ENCODE measurements around the gene GSX1. TPM values are rescaled to one million over a fixed set of nuclear protein-coding genes. Genes with fewer than 3 reads are reported as not detected.

GSX1 gene
- total and polyA plus RNA-seq, 2 donors (not counting 1 experiment from before 2014, with no cell fraction given) = not detected

DNA sequence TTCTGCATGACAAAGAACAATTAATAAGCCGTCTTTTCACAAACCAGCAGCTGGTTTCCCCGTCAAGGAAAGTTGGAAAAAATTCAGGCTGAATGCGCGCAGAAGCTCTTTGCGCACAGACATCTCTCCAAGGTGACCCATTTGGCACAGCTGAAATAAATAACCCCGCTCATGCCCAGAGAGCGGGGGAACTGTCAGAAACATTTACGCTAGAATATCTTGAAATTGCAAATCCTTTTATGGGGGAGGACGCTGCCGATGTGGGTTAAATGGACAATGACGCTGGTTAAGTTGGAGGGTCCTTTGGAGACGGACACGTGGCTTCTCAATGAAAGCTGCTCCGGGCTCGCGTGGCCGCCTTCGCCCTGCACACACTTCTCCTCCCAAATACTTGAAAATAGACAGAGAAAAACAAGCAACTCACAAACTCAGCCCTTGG, 30.6 kb downstream of the GSX1 start:
- H3K36me3 ChIP-seq (ENCODE audit: control insufficient read depth, insufficient read depth, low read length) = no peaks in the 10 kb centered on the region
- H3K4me1 ChIP-seq (ENCODE audit: control insufficient read depth, extremely low read depth, insufficient read depth, low read length) = no peaks in the 10 kb centered on the region
- no peak overlapping the region for H2AFZ ChIP-seq (ENCODE audit: low read length)
- H3K27ac ChIP-seq (ENCODE audit: insufficient read depth, low read length) = no peak overlapping the region
- H3K27me3 ChIP-seq (ENCODE audit: control insufficient read depth, insufficient read depth, low read length) = peaks cover 4% of the 10 kb centered on the region
- H3K4me3 ChIP-seq (replicated peaks in 1 of 4; ENCODE audit: control extremely low read depth in 1 of 4, insufficient read depth in 1 of 4, low read depth in 3 of 4, low read length in 4 of 4) = no peak overlapping the region
- TF ChIP-seq EZH2 (IDR thresholded peaks at IDR 0.05; ENCODE audit: low read length, missing control alignments) = no peak
- TF ChIP-seq, protein P1, sequence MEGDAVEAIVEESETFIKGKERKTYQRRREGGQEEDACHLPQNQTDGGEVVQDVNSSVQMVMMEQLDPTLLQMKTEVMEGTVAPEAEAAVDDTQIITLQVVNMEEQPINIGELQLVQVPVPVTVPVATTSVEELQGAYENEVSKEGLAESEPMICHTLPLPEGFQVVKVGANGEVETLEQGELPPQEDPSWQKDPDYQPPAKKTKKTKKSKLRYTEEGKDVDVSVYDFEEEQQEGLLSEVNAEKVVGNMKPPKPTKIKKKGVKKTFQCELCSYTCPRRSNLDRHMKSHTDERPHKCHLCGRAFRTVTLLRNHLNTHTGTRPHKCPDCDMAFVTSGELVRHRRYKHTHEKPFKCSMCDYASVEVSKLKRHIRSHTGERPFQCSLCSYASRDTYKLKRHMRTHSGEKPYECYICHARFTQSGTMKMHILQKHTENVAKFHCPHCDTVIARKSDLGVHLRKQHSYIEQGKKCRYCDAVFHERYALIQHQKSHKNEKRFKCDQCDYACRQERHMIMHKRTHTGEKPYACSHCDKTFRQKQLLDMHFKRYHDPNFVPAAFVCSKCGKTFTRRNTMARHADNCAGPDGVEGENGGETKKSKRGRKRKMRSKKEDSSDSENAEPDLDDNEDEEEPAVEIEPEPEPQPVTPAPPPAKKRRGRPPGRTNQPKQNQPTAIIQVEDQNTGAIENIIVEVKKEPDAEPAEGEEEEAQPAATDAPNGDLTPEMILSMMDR (conservative IDR thresholded peaks at IDR 0.05 in 1 of 2, IDR thresholded peaks at IDR 0.05 in 1 of 2; ENCODE audit: low read depth in 1 of 2, low read length in 2 of 2) = no peak
- no peak overlapping the region for H3K9ac ChIP-seq (ENCODE audit: insufficient read depth, low read length)
- no peaks in the 10 kb centered on the region for H3K9me3 ChIP-seq (ENCODE audit: control insufficient read depth, insufficient read depth, low read depth, low read length)
- no peak overlapping the region for H3K4me2 ChIP-seq (ENCODE audit: extremely low read depth, insufficient read depth, low read length)
- no peaks in the 10 kb centered on the region for H4K20me1 ChIP-seq (ENCODE audit: control insufficient read depth, extremely low read depth, insufficient read depth, low read length)
- peak; percentile 13 to 27 for DNase-seq (ENCODE audit: low read depth in 2 of 2)
- H3K79me2 ChIP-seq (ENCODE audit: control insufficient read depth, insufficient read depth, low read length) = no peaks in the 10 kb centered on the region

DNA sequence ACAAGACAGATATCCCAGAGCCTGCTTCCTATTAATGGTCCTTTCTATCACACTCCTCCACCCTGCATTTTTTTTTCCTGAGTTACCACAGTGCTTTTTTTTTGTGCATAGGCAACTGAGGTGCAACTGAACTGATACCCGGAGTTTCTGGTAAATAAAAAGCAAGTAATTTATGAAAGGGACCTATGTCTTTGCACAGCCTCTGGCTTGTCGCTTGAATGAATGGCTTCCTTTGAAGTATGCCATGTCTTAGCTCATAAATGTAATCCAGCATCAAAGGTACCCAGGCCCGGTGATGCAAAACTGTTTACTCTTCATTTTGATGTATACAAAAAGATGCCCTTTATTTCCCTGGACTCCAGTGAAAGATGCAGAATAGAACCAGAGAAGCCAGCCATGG, 31.8 kb downstream of the GSX1 start:
- no peak overlapping the region for H3K9ac ChIP-seq (ENCODE audit: insufficient read depth, low read length)
- H3K79me2 ChIP-seq (ENCODE audit: control insufficient read depth, insufficient read depth, low read length) = no peaks in the 10 kb centered on the region
- no peak overlapping the region for H3K4me2 ChIP-seq (ENCODE audit: extremely low read depth, insufficient read depth, low read length)
- H3K27me3 ChIP-seq (ENCODE audit: control insufficient read depth, insufficient read depth, low read length) = peaks cover 4% of the 10 kb centered on the region
- H3K4me1 ChIP-seq (ENCODE audit: control insufficient read depth, extremely low read depth, insufficient read depth, low read length) = no peaks in the 10 kb centered on the region
- no peaks in the 10 kb centered on the region for H4K20me1 ChIP-seq (ENCODE audit: control insufficient read depth, extremely low read depth, insufficient read depth, low read length)
- no peak overlapping the region for H3K27ac ChIP-seq (ENCODE audit: insufficient read depth, low read length)
- no peak for TF ChIP-seq EZH2 (IDR thresholded peaks at IDR 0.05; ENCODE audit: low read length, missing control alignments)
- TF ChIP-seq, protein P1 (conservative IDR thresholded peaks at IDR 0.05 in 1 of 2, IDR thresholded peaks at IDR 0.05 in 1 of 2; ENCODE audit: low read depth in 1 of 2, low read length in 2 of 2) = no peak
- H3K9me3 ChIP-seq (ENCODE audit: control insufficient read depth, insufficient read depth, low read depth, low read length) = no peaks in the 10 kb centered on the region
- DNase-seq (ENCODE audit: low read depth in 2 of 2) = no peak
- H3K4me3 ChIP-seq (replicated peaks in 1 of 4; ENCODE audit: control extremely low read depth in 1 of 4, insufficient read depth in 1 of 4, low read depth in 3 of 4, low read length in 4 of 4) = no peak overlapping the region
- H3K36me3 ChIP-seq (ENCODE audit: control insufficient read depth, insufficient read depth, low read length) = no peaks in the 10 kb centered on the region
- no peak overlapping the region for H2AFZ ChIP-seq (ENCODE audit: low read length)

DNA sequence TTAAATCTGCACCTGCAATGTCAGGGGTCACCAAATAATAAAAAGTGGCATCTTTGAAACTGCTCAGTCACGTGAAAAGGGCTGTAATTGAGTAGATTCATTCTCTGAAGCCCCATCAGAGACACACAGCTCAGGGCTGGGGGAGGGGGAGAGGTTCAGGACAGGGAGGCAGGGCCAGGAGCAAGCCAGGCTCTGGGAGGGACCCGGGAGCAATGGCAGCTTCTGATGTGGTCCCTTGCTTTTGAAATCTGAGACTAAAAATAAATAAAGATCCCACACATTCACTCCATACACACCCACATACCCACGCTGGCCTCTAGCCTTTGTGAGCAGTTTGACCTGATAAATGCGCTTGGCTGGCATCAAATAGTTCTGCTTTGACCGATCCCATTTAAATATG, 32.8 kb downstream of the GSX1 start:
- H3K4me2 ChIP-seq (ENCODE audit: extremely low read depth, insufficient read depth, low read length) = no peak overlapping the region
- no peak overlapping the region for H2AFZ ChIP-seq (ENCODE audit: low read length)
- TF ChIP-seq EZH2 (IDR thresholded peaks at IDR 0.05; ENCODE audit: low read length, missing control alignments) = no peak
- TF ChIP-seq, protein P1 (conservative IDR thresholded peaks at IDR 0.05 in 1 of 2, IDR thresholded peaks at IDR 0.05 in 1 of 2; ENCODE audit: low read depth in 1 of 2, low read length in 2 of 2) = no peak
- no peaks in the 10 kb centered on the region for H3K4me1 ChIP-seq (ENCODE audit: control insufficient read depth, extremely low read depth, insufficient read depth, low read length)
- H3K4me3 ChIP-seq (replicated peaks in 1 of 4; ENCODE audit: control extremely low read depth in 1 of 4, insufficient read depth in 1 of 4, low read depth in 3 of 4, low read length in 4 of 4) = no peak overlapping the region
- no peak for DNase-seq (ENCODE audit: low read depth in 2 of 2)
- no peaks in the 10 kb centered on the region for H3K36me3 ChIP-seq (ENCODE audit: control insufficient read depth, insufficient read depth, low read length)
- peaks cover 4% of the 10 kb centered on the region for H3K27me3 ChIP-seq (ENCODE audit: control insufficient read depth, insufficient read depth, low read length)
- H3K9ac ChIP-seq (ENCODE audit: insufficient read depth, low read length) = no peak overlapping the region
- no peak overlapping the region for H3K27ac ChIP-seq (ENCODE audit: insufficient read depth, low read length)
- no peaks in the 10 kb centered on the region for H4K20me1 ChIP-seq (ENCODE audit: control insufficient read depth, extremely low read depth, insufficient read depth, low read length)
- H3K79me2 ChIP-seq (ENCODE audit: control insufficient read depth, insufficient read depth, low read length) = no peaks in the 10 kb centered on the region
- H3K9me3 ChIP-seq (ENCODE audit: control insufficient read depth, insufficient read depth, low read depth, low read length) = no peaks in the 10 kb centered on the region
